ENCODE measurements around the gene NPIPB6.

Gene NPIPB6

GRCh38 chr16:28321700-28322411 lies 41.5 kb downstream of the NPIPB6 start:
- no peak for DNase-seq

GRCh38 chr16:28320741-28321140 lies 42.6 kb downstream of the NPIPB6 start:
- no peak for DNase-seq

GRCh38 chr16:28320023-28320561 lies 43.2 kb downstream of the NPIPB6 start:
- DNase-seq, result no peak

GRCh38 chr16:28319476-28320022 lies 43.8 kb downstream of the NPIPB6 start:
- DNase-seq, result no peak

- no peak for DNase-seq
These were observed 45.1 kb downstream of the NPIPB6 start for GRCh38 chr16:28318042-28318744.

- DNase-seq, result peak; percentile 37
These were observed 46.0 kb downstream of the NPIPB6 start for GRCh38 chr16:28317040-28317880.

- no peak for DNase-seq
These were observed 47.3 kb downstream of the NPIPB6 start for GRCh38 chr16:28316054-28316453.

- DNase-seq, result no peak
These were observed 49.7 kb downstream of the NPIPB6 start for GRCh38 chr16:28313587-28313986.

GRCh38 chr16:28312327-28312726 lies 51.0 kb downstream of the NPIPB6 start:
- DNase-seq, result no peak

GRCh38 chr16:28311913-28312312 lies 51.4 kb downstream of the NPIPB6 start:
- DNase-seq, result no peak

- DNase-seq, result no peak
These were observed 51.9 kb downstream of the NPIPB6 start for GRCh38 chr16:28311413-28311812.

- no peak for DNase-seq
These were observed 52.5 kb downstream of the NPIPB6 start for GRCh38 chr16:28310796-28311195.

GRCh38 chr16:28309811-28310311 lies 53.4 kb downstream of the NPIPB6 start:
- no peak for DNase-seq

- no peak for DNase-seq
These were observed 54.3 kb downstream of the NPIPB6 start for GRCh38 chr16:28308794-28309584.

- DNase-seq, result no peak
These were observed 55.4 kb downstream of the NPIPB6 start for GRCh38 chr16:28307936-28308335.

- peak; percentile 28 for DNase-seq
These were observed 59.1 kb downstream of the NPIPB6 start for GRCh38 chr16:28304214-28304613.

- DNase-seq, result no peak
These were observed 60.2 kb downstream of the NPIPB6 start for GRCh38 chr16:28303132-28303531.

GRCh38 chr16:28301620-28302019 lies 61.7 kb downstream of the NPIPB6 start:
- no peak for DNase-seq

- no peak for DNase-seq
These were observed 62.2 kb downstream of the NPIPB6 start for GRCh38 chr16:28301154-28301553.

GRCh38 chr16:28300327-28300726 lies 63.0 kb downstream of the NPIPB6 start:
- DNase-seq, result no peak

GRCh38 chr16:28298511-28298878 lies 64.8 kb downstream of the NPIPB6 start:
- no peak for DNase-seq
